SU-DHL-6 (cell line): ENCODE data around the gene RNF223.

Source experiments
- H2AFZ ChIP-seq: fragments of 200-600 bp; sonication (generic); 2 replicates; pipeline ENCODE4 v1.6.1; 2014; ENCODE audit warnings: low read depth, mild to moderate bottlenecking, moderate library complexity, mixed read lengths, antibody characterized with exemption, low read length; ENCODE audit not compliant: severe bottlenecking
- H3F3A ChIP-seq: fragments of 200-600 bp; shearing (Covaris generic); 2 replicates; pipeline ENCODE4 v1.6.0; 2016; ENCODE audit warnings: antibody characterized with exemption, mild to moderate bottlenecking; ENCODE audit not compliant: insufficient read depth
- H3K27ac ChIP-seq: fragments of 200-600 bp; sonication (generic); 2 replicates; pipeline ENCODE4 v1.5.1; 2016; ENCODE audit warnings: low read depth, mild to moderate bottlenecking, low read length, moderate library complexity, mixed read lengths
- H3K27me3 ChIP-seq: fragments of 200-600 bp; sonication (generic), shearing (Covaris generic); 2 replicates; pipeline ENCODE4 v1.6.0; 2014; ENCODE audit warnings: mild to moderate bottlenecking, low read length
- H3K36me3 ChIP-seq: fragments of 200-600 bp; sonication (generic); 2 replicates; pipeline ENCODE4 v1.6.1; 2014; ENCODE audit warnings: mild to moderate bottlenecking, low read length, mixed read lengths
- H3K4me2 ChIP-seq: fragments of 300-600, 200-600 bp; shearing (Covaris generic), sonication (generic); 2 replicates; pipeline ENCODE4 v1.6.0; 2014; ENCODE audit warnings: low read length, low read depth, mild to moderate bottlenecking; ENCODE audit not compliant: poor library complexity, severe bottlenecking
- H3K4me3 ChIP-seq: fragments of 200-600 bp; sonication (generic); 2 replicates; pipeline ENCODE4 v1.5.1; 2014; ENCODE audit warnings: antibody characterized with exemption, low read length, mild to moderate bottlenecking, mixed read lengths; ENCODE audit not compliant: insufficient read depth, poor library complexity, severe bottlenecking
- H3K79me2 ChIP-seq: fragments of 200-600 bp; sonication (generic); 2 replicates; pipeline ENCODE4 v1.6.1; 2014; ENCODE audit warnings: mild to moderate bottlenecking, low read length, moderate library complexity; ENCODE audit not compliant: insufficient read depth
- H3K9ac ChIP-seq: fragments of 200-600 bp; sonication (generic); 2 replicates; pipeline ENCODE4 v1.7.0; 2014; ENCODE audit warnings: mild to moderate bottlenecking, low read length
- H3K9me2 ChIP-seq: fragments of 200-600 bp; sonication (generic); replicated peaks from 2 replicates; pipeline ENCODE4 v1.6.1; 2014; ENCODE audit warnings: low read length; ENCODE audit not compliant: insufficient read depth
- H3K9me3 ChIP-seq: fragments of 200-600 bp; sonication (generic); 2 replicates; pipeline ENCODE4 v1.6.1; 2014; ENCODE audit warnings: low read length, mixed read lengths; ENCODE audit not compliant: insufficient read depth
- H4K20me1 ChIP-seq: fragments of 200-600 bp; sonication (generic); 2 replicates; pipeline ENCODE4 v1.6.1; 2014; ENCODE audit warnings: low read depth, mild to moderate bottlenecking, antibody characterized with exemption, low read length, moderate library complexity, mixed read lengths
- CTCF ChIP-seq: fragments of 200-600 bp; sonication (generic); IDR thresholded peaks from one replicate; pipeline ENCODE4 v1.5.1; 2017; ENCODE audit warnings: antibody characterized with exemption, mild to moderate bottlenecking, low read length, moderate library complexity; ENCODE audit not compliant: insufficient read depth, poor library complexity, severe bottlenecking
- EZH2phosphoT487 ChIP-seq: fragments of 200-600 bp; sonication (generic), shearing (Covaris generic); conservative IDR thresholded peaks from 2 replicates; pipeline ENCODE4 v1.6.1; 2018; ENCODE audit warnings: mild to moderate bottlenecking, antibody characterized with exemption, low read length, moderate library complexity, mixed read lengths

Gene RNF223

GRCh38 chr1:1085171-1085841, 11.2 kb upstream of the RNF223 start:
- Histone ChIP-seq H3K9ac (no peak overlapping the region), H3K36me3 (no peaks in the 10 kb centered on the region), H3K9me3 (no peaks in the 10 kb centered on the region), H3K79me2 (no peaks in the 10 kb centered on the region), H3K4me3 (no peak overlapping the region), H2AFZ (no peak overlapping the region), H3K9me2 (no peaks in the 10 kb centered on the region), H3F3A (no peaks in the 10 kb centered on the region), H3K4me2 (no peak overlapping the region), H4K20me1 (no peaks in the 10 kb centered on the region), H3K27me3 (no peaks in the 10 kb centered on the region), H3K27ac (no peak overlapping the region)
- no peak for TF ChIP-seq EZH2phosphoT487

GRCh38 chr1:1084372-1085170, 10.5 kb upstream of the RNF223 start:
- TF ChIP-seq CTCF: no peak
- TF ChIP-seq EZH2phosphoT487: no peak
- H3K4me2 ChIP-seq: no peak overlapping the region
- no peaks in the 10 kb centered on the region for H3K9me2 ChIP-seq
- H3K27ac ChIP-seq: no peak overlapping the region
- no peak overlapping the region for H3K9ac ChIP-seq
- H3K27me3 ChIP-seq: no peaks in the 10 kb centered on the region
- no peaks in the 10 kb centered on the region; the same call in 1 of the 2 replicates for H3F3A ChIP-seq
- H2AFZ ChIP-seq: no peak overlapping the region
- H3K36me3 ChIP-seq: no peaks in the 10 kb centered on the region
- H3K79me2 ChIP-seq: no peaks in the 10 kb centered on the region
- no peak overlapping the region for H3K4me3 ChIP-seq
- no peaks in the 10 kb centered on the region for H3K9me3 ChIP-seq
- H4K20me1 ChIP-seq: no peaks in the 10 kb centered on the region

GRCh38 chr1:1083416-1084371, 9.6 kb upstream of the RNF223 start:
- Histone ChIP-seq H2AFZ (no peak overlapping the region), H3K4me3 (no peak overlapping the region), H3F3A (no peaks in the 10 kb centered on the region; the same call in 1 of the 2 replicates), H3K27me3 (no peaks in the 10 kb centered on the region), H3K9ac (no peak overlapping the region), H3K27ac (no peak overlapping the region), H4K20me1 (no peaks in the 10 kb centered on the region), H3K4me2 (no peak overlapping the region), H3K36me3 (no peaks in the 10 kb centered on the region), H3K9me2 (no peaks in the 10 kb centered on the region), H3K9me3 (no peaks in the 10 kb centered on the region), H3K79me2 (no peaks in the 10 kb centered on the region)
- no peak for TF ChIP-seq CTCF
- no peak for TF ChIP-seq EZH2phosphoT487
